HEK293 (cell line): ENCODE measurements around the gene ZNF597.
A peak's percentile ranks its signal among the peaks of the same experiment; 100 is the strongest.

Source experiments
- CTCF ChIA-PET: fragments of 350-600 bp; formaldehyde crosslinking; extraction: SDS; loops from one replicate; lab custom pipeline; 2021; ENCODE audit warnings: antibody characterized with exemption; lab: Yijun Ruan, JAX
- POLR2A ChIA-PET: fragments of 300-600 bp; formaldehyde crosslinking; extraction: SDS; loops from one replicate; lab custom pipeline; 2020; ENCODE audit warnings: antibody characterized with exemption, inconsistent platforms; lab: Yijun Ruan, JAX
- H3K27ac ChIP-seq: fragments of 200-500 bp; sonication (Bioruptor generic); 2 replicates; pipeline ENCODE4 v1.5.1; 2014; ENCODE audit warnings: low read depth, low read length, control low read depth, inconsistent platforms; ENCODE audit errors: extremely low read depth
- H3K36me3 ChIP-seq, 2 experiments: fragments of 200-500 bp in 1 of 2; sonication (Bioruptor generic) in 1 of 2; 1 replicate in 1 of 2; 2 replicates in 1 of 2; pipeline ENCODE4 v1.5.1; 2014 to 2017; ENCODE audit warnings: inconsistent platforms in 2 of 2, low read length in 2 of 2; ENCODE audit not compliant: control insufficient read depth in 2 of 2, insufficient read depth in 1 of 2
- H3K4me1 ChIP-seq: fragments of 200-500 bp; sonication (Bioruptor generic); 2 replicates; pipeline ENCODE4 v1.5.1; 2014; ENCODE audit warnings: mild to moderate bottlenecking, low read length, inconsistent platforms; ENCODE audit not compliant: control insufficient read depth, insufficient read depth
- H3K4me3 ChIP-seq: 2 replicates; pipeline ENCODE4 v1.5.1; 2011; ENCODE audit warnings: low read depth, mild to moderate bottlenecking, control low read depth, low read length, moderate library complexity
- H3K9me3 ChIP-seq: fragments of 200-500 bp; sonication (Bioruptor generic); 2 replicates; pipeline ENCODE4 v1.5.1; 2014; ENCODE audit warnings: low read depth, low read length, inconsistent platforms; ENCODE audit not compliant: control insufficient read depth, insufficient read depth
- ATF2 ChIP-seq: fragments of 450-650 bp; formaldehyde crosslinking; IDR thresholded peaks from 2 replicates; pipeline ENCODE4 v1.5.1; 2016; ENCODE audit warnings: missing biosample characterization, missing genetic modification characterization, low read depth
- GLIS1 ChIP-seq: fragments of 450-650 bp; formaldehyde crosslinking; IDR thresholded peaks from 2 replicates; pipeline ENCODE4 v1.5.1; 2016; ENCODE audit warnings: missing biosample characterization, missing genetic modification characterization
- GLIS2 ChIP-seq: fragments of 450-650 bp; formaldehyde crosslinking; IDR thresholded peaks from 2 replicates; pipeline ENCODE4 v1.5.1; 2016; ENCODE audit warnings: missing biosample characterization, missing genetic modification characterization
- HOXA7 ChIP-seq: sonication (generic); formaldehyde crosslinking; IDR thresholded peaks from 2 replicates; pipeline ENCODE4 v1.8.1; 2022; ENCODE audit warnings: missing genetic modification reagents, borderline replicate concordance
- KLF8 ChIP-seq: fragments of 450-650 bp; formaldehyde crosslinking; IDR thresholded peaks from 2 replicates; pipeline ENCODE4 v1.5.1; 2016; ENCODE audit warnings: missing biosample characterization, missing genetic modification characterization
- SP2 ChIP-seq: fragments of 450-650 bp; formaldehyde crosslinking; IDR thresholded peaks from 2 replicates; pipeline ENCODE4 v1.5.1; 2016; ENCODE audit warnings: missing biosample characterization, missing genetic modification characterization
- SP7 ChIP-seq: fragments of 450-650 bp; formaldehyde crosslinking; IDR thresholded peaks from 2 replicates; pipeline ENCODE4 v1.5.1; 2016; ENCODE audit warnings: missing biosample characterization, missing genetic modification characterization
- TCF7L2 ChIP-seq: IDR thresholded peaks from 2 replicates; pipeline ENCODE4 v1.6.1; 2011; ENCODE audit warnings: low read depth, mild to moderate bottlenecking, inconsistent platforms, low read length, moderate library complexity, borderline replicate concordance
- WT1 ChIP-seq: fragments of 450-650 bp; formaldehyde crosslinking; IDR thresholded peaks from 2 replicates; pipeline ENCODE4 v1.5.1; 2016; ENCODE audit warnings: missing biosample characterization, missing genetic modification characterization
- ZEB2 ChIP-seq: fragments of 450-650 bp; formaldehyde crosslinking; IDR thresholded peaks from 2 replicates; pipeline ENCODE4 v1.5.1; 2016; ENCODE audit warnings: missing biosample characterization, missing genetic modification characterization
- ZFP69B ChIP-seq: fragments of 450-650 bp; formaldehyde crosslinking; IDR thresholded peaks from 2 replicates; pipeline ENCODE4 v1.5.1; 2016; ENCODE audit warnings: missing biosample characterization, missing genetic modification characterization
- ZIC2 ChIP-seq: fragments of 450-650 bp; formaldehyde crosslinking; IDR thresholded peaks from 2 replicates; pipeline ENCODE4 v1.5.1; 2016; ENCODE audit warnings: missing biosample characterization, missing genetic modification characterization
- ZNF16 ChIP-seq: fragments of 450-650 bp; formaldehyde crosslinking; IDR thresholded peaks from 2 replicates; pipeline ENCODE4 v1.5.1; 2016; ENCODE audit warnings: low read depth, missing biosample characterization, missing genetic modification characterization
- ZNF184 ChIP-seq: fragments of 450-650 bp; IDR thresholded peaks from 2 replicates; pipeline ENCODE4 v1.5.1; 2018; ENCODE audit warnings: missing biosample characterization, mild to moderate bottlenecking, missing genetic modification characterization
- ZNF248 ChIP-seq: fragments of 450-650 bp; formaldehyde crosslinking; IDR thresholded peaks from 2 replicates; pipeline ENCODE4 v1.5.1; 2017; ENCODE audit warnings: missing biosample characterization, missing genetic modification characterization
- ZNF302 ChIP-seq: fragments of 450-650 bp; formaldehyde crosslinking; IDR thresholded peaks from 2 replicates; pipeline ENCODE4 v1.5.1; 2016; ENCODE audit warnings: missing biosample characterization, missing genetic modification characterization, low read depth
- ZNF398 ChIP-seq: fragments of 450-650 bp; formaldehyde crosslinking; IDR thresholded peaks from 2 replicates; pipeline ENCODE4 v1.5.1; 2017; ENCODE audit warnings: missing biosample characterization, missing genetic modification characterization
- ZNF514 ChIP-seq: fragments of 450-650 bp; formaldehyde crosslinking; IDR thresholded peaks from 2 replicates; pipeline ENCODE4 v1.5.1; 2016; ENCODE audit warnings: missing biosample characterization, missing genetic modification characterization
- ZNF544 ChIP-seq: fragments of 450-650 bp; formaldehyde crosslinking; IDR thresholded peaks from 2 replicates; pipeline ENCODE4 v1.5.0; 2017; ENCODE audit warnings: missing biosample characterization, missing genetic modification characterization
- ZNF548 ChIP-seq: fragments of 450-650 bp; formaldehyde crosslinking; IDR thresholded peaks from 2 replicates; pipeline ENCODE4 v1.5.1; 2016; ENCODE audit warnings: missing biosample characterization, missing genetic modification characterization
- ZNF561 ChIP-seq: fragments of 450-650 bp; IDR thresholded peaks from 2 replicates; pipeline ENCODE4 v1.5.1; 2018; ENCODE audit warnings: missing biosample characterization, missing genetic modification characterization, borderline replicate concordance
- ZNF626 ChIP-seq: fragments of 450-650 bp; sonication (Bioruptor Pico); formaldehyde crosslinking; IDR thresholded peaks from 2 replicates; pipeline ENCODE4 v1.5.1; 2018; ENCODE audit warnings: missing biosample characterization, missing genetic modification characterization, inconsistent platforms
- ZNF629 ChIP-seq: fragments of 450-650 bp; formaldehyde crosslinking; IDR thresholded peaks from 2 replicates; pipeline ENCODE4 v1.5.1; 2017; ENCODE audit warnings: missing biosample characterization, missing genetic modification characterization
- ZNF785 ChIP-seq: fragments of 450-650 bp; formaldehyde crosslinking; IDR thresholded peaks from 2 replicates; pipeline ENCODE4 v1.5.1; 2016; ENCODE audit warnings: missing biosample characterization, missing genetic modification characterization
- ZSCAN23 ChIP-seq: fragments of 450-650 bp; formaldehyde crosslinking; IDR thresholded peaks from 2 replicates; pipeline ENCODE4 v1.5.1; 2016; ENCODE audit warnings: missing biosample characterization, missing genetic modification characterization
- ZSCAN30 ChIP-seq: fragments of 450-650 bp; IDR thresholded peaks from 2 replicates; pipeline ENCODE4 v1.5.1; 2018; ENCODE audit warnings: missing biosample characterization, mild to moderate bottlenecking, missing genetic modification characterization, moderate library complexity
- TF ChIP-seq, protein P1 (sequence below): fragments of 450-650 bp; formaldehyde crosslinking; IDR thresholded peaks from 2 replicates; pipeline ENCODE4 v1.5.1; 2016; ENCODE audit warnings: missing biosample characterization, missing genetic modification characterization
- TF ChIP-seq, protein P2 (sequence below): fragments of 450-650 bp; formaldehyde crosslinking; IDR thresholded peaks from 2 replicates; pipeline ENCODE4 v1.5.1; 2016; ENCODE audit warnings: missing biosample characterization, missing genetic modification characterization

Gene ZNF597

GRCh38 chr16:3480901-3481695 is 37.8 kb upstream of the ZNF597 start:
- Histone ChIP-seq H3K4me3 (no peak overlapping the region), H3K27ac (no peak overlapping the region), H3K9me3 (no peaks in the 10 kb centered on the region)
- CTCF ChIA-PET = interaction anchor here (0.7 kb wide), 1 partner anchor 167 kb away, joined by 5 read pairs; no protein-coding TSS in a partner anchor
- POLR2A ChIA-PET = interaction anchor here (0.7 kb wide), 1 partner anchor 37 kb away, joined by 4 read pairs; no protein-coding TSS in a partner anchor
- no peak for TF ChIP-seq ZSCAN23 (tag by site-specific recombination)
- TF ChIP-seq, protein P1, sequence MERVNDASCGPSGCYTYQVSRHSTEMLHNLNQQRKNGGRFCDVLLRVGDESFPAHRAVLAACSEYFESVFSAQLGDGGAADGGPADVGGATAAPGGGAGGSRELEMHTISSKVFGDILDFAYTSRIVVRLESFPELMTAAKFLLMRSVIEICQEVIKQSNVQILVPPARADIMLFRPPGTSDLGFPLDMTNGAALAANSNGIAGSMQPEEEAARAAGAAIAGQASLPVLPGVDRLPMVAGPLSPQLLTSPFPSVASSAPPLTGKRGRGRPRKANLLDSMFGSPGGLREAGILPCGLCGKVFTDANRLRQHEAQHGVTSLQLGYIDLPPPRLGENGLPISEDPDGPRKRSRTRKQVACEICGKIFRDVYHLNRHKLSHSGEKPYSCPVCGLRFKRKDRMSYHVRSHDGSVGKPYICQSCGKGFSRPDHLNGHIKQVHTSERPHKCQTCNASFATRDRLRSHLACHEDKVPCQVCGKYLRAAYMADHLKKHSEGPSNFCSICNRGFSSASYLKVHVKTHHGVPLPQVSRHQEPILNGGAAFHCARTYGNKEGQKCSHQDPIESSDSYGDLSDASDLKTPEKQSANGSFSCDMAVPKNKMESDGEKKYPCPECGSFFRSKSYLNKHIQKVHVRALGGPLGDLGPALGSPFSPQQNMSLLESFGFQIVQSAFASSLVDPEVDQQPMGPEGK (tag by site-specific recombination) = peak; percentile 36; the same call in 1 of the 2 replicates
- TF ChIP-seq, protein P2, sequence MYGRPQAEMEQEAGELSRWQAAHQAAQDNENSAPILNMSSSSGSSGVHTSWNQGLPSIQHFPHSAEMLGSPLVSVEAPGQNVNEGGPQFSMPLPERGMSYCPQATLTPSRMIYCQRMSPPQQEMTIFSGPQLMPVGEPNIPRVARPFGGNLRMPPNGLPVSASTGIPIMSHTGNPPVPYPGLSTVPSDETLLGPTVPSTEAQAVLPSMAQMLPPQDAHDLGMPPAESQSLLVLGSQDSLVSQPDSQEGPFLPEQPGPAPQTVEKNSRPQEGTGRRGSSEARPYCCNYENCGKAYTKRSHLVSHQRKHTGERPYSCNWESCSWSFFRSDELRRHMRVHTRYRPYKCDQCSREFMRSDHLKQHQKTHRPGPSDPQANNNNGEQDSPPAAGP (tag by site-specific recombination) = 0 out of 2 replicates have a peak, but pooled peaks have one; percentile 28
- TF ChIP-seq GLIS2 (tag by site-specific recombination) = peak; percentile 44
- no peak for TF ChIP-seq ZNF548 (tag by site-specific recombination)
- TF ChIP-seq ZNF248 (tag by site-specific recombination) = no peak
- no peak for TF ChIP-seq ZNF785 (tag by site-specific recombination)
- peak; percentile 93 for TF ChIP-seq GLIS1 (tag by site-specific recombination)
- TF ChIP-seq TCF7L2 = no peak
- peak; percentile 40; the same call in 1 of the 2 replicates for TF ChIP-seq SP7 (tag by site-specific recombination)
- peak; percentile 88 for TF ChIP-seq ZIC2 (tag by site-specific recombination)
- no peak for TF ChIP-seq ZFP69B (tag by site-specific recombination)
- TF ChIP-seq ZNF398 (tag by site-specific recombination) = peak; percentile 18; the same call in 1 of the 2 replicates
- TF ChIP-seq ZNF514 = no peak
- TF ChIP-seq WT1 (tag by site-specific recombination) = no peak
- 0 out of 2 replicates have a peak, but pooled peaks have one; percentile 21 for TF ChIP-seq ZNF629 (tag by site-specific recombination)
- TF ChIP-seq, all 188 proteins: peak for 8
- Histone ChIP-seq H3K36me3 (peaks cover 4 to 68% of the 10 kb centered on the region in 2 experiments; a peak in 2 of 3 replicates), H3K4me1 (no peaks in the 10 kb centered on the region)

GRCh38 chr16:3479654-3480216 is 36.4 kb upstream of the ZNF597 start:
- POLR2A ChIA-PET = no interaction called here
- Histone ChIP-seq H3K9me3 (no peaks in the 10 kb centered on the region), H3K27ac (no peak overlapping the region), H3K4me3 (no peak overlapping the region), H3K4me1 (no peaks in the 10 kb centered on the region), H3K36me3 (peaks cover 4 to 59% of the 10 kb centered on the region in 2 experiments; a peak in 2 of 3 replicates)
- CTCF ChIA-PET = interaction anchor here (0.6 kb wide), 1 partner anchor 11 kb away, joined by 3 read pairs; no protein-coding TSS in a partner anchor
- TF ChIP-seq SP2 (tag by site-specific recombination) (no peak), ZNF561 (tag by site-specific recombination) (no peak), ZNF544 (tag by site-specific recombination) (no peak), ZNF184 (tag by site-specific recombination) (no peak), ZSCAN30 (tag by site-specific recombination) (no peak), ZNF626 (tag by site-specific recombination) (no peak), ZNF16 (tag by site-specific recombination) (no peak), ZEB2 (no peak), ZNF302 (no peak), HOXA7 (CRISPR knock-in tag) (no peak), ATF2 (tag by site-specific recombination) (no peak), KLF8 (tag by site-specific recombination) (no peak)
